Duodenal mucosa (tissue), 2 donors: ENCODE measurements around the gene CXorf49.
"Not testable (repeated sequence)": the region's sequence is repeated elsewhere in the genome, so short reads cannot be mapped to it uniquely, and the experiment has no call there.

Experiments used
- H3K27ac ChIP-seq: one replicate; pipeline ENCODE4 v1.7.0; 2013; ENCODE audit warnings: low read depth, low read length
- H3K27me3 ChIP-seq, 2 donors: one replicate each; pipeline ENCODE4 v1.7.0; 2013; ENCODE audit warnings: low read length in 2 of 2, control low read depth in 1 of 2; ENCODE audit not compliant: insufficient read depth in 2 of 2, control insufficient read depth in 1 of 2
- H3K36me3 ChIP-seq, 2 donors: one replicate each; pipeline ENCODE4 v1.7.0; 2013; ENCODE audit warnings: low read length in 2 of 2, control low read depth in 1 of 2; ENCODE audit not compliant: insufficient read depth in 2 of 2, control insufficient read depth in 1 of 2
- H3K4me1 ChIP-seq, 2 donors: one replicate each; pipeline ENCODE4 v1.7.0; 2013; ENCODE audit warnings: low read length in 2 of 2, control low read depth in 1 of 2; ENCODE audit not compliant: insufficient read depth in 2 of 2, control insufficient read depth in 1 of 2
- H3K4me3 ChIP-seq, 2 donors: one replicate each; pipeline ENCODE4 v1.7.0; 2013; ENCODE audit warnings: low read length in 2 of 2, low read depth in 1 of 2
- H3K9ac ChIP-seq, 2 donors: one replicate each; pipeline ENCODE4 v1.7.0; 2013; ENCODE audit warnings: low read length in 2 of 2, low read depth in 1 of 2
- H3K9me3 ChIP-seq, 2 donors: one replicate each; pipeline ENCODE4 v1.7.0; 2013; ENCODE audit warnings: low read length in 2 of 2, control low read depth in 1 of 2; ENCODE audit not compliant: control insufficient read depth in 1 of 2

Gene CXorf49

GRCh38 chrX:71718185-71718584 is at the start of gene CXorf49:
Gene CXorf49, minus strand, starts transcription at chrX:71718285. Its CDS starts 134 bp downstream, at chrX:71718151.
- H3K4me3 ChIP-seq, H3K27me3 ChIP-seq, H3K9ac ChIP-seq, H3K27ac ChIP-seq, H3K9me3 ChIP-seq, H3K36me3 ChIP-seq, H3K4me1 ChIP-seq: not testable (repeated sequence)

GRCh38 chrX:71767134-71767533 is 49.0 kb upstream of the CXorf49 start:
- H3K9ac ChIP-seq, H3K27me3 ChIP-seq, H3K36me3 ChIP-seq, H3K9me3 ChIP-seq, H3K4me3 ChIP-seq, H3K4me1 ChIP-seq, H3K27ac ChIP-seq: not testable (repeated sequence)

- H3K9ac ChIP-seq, H3K36me3 ChIP-seq, H3K27me3 ChIP-seq, H3K4me1 ChIP-seq, H3K27ac ChIP-seq, H3K9me3 ChIP-seq, H3K4me3 ChIP-seq: not testable (repeated sequence)
Measured at GRCh38 chrX:71765613-71766012, 47.5 kb upstream of the CXorf49 start.

- H3K9ac ChIP-seq, H3K4me3 ChIP-seq, H3K27ac ChIP-seq, H3K27me3 ChIP-seq, H3K4me1 ChIP-seq, H3K36me3 ChIP-seq, H3K9me3 ChIP-seq: not testable (repeated sequence)
Measured at GRCh38 chrX:71764832-71765231, 46.7 kb upstream of the CXorf49 start.

GRCh38 chrX:71763049-71763448 is 45.0 kb upstream of the CXorf49 start, which contains the start of gene CXorf49B:
Gene CXorf49B, plus strand, starts transcription at chrX:71763349. Its CDS starts 75 bp downstream, at chrX:71763424.
- H3K36me3 ChIP-seq, H3K27me3 ChIP-seq, H3K9ac ChIP-seq, H3K27ac ChIP-seq, H3K4me3 ChIP-seq, H3K4me1 ChIP-seq, H3K9me3 ChIP-seq: not testable (repeated sequence)

GRCh38 chrX:71760688-71761281 is 42.7 kb upstream of the CXorf49 start:
- H3K27ac ChIP-seq, H3K36me3 ChIP-seq, H3K4me1 ChIP-seq, H3K4me3 ChIP-seq, H3K9ac ChIP-seq, H3K27me3 ChIP-seq, H3K9me3 ChIP-seq: not testable (repeated sequence)

- H3K4me1 ChIP-seq, H3K27me3 ChIP-seq, H3K9me3 ChIP-seq, H3K27ac ChIP-seq, H3K36me3 ChIP-seq, H3K4me3 ChIP-seq, H3K9ac ChIP-seq: not testable (repeated sequence)
Measured at GRCh38 chrX:71720289-71720886, 2.3 kb upstream of the CXorf49 start.

GRCh38 chrX:71719195-71719594 is 1.1 kb upstream of the CXorf49 start:
- not testable (repeated sequence) for H3K27ac ChIP-seq, H3K9ac ChIP-seq, H3K4me1 ChIP-seq, H3K4me3 ChIP-seq, H3K36me3 ChIP-seq, H3K27me3 ChIP-seq, H3K9me3 ChIP-seq

GRCh38 chrX:71716323-71716722 is 1.8 kb downstream of the CXorf49 start:
- H3K27ac ChIP-seq, H3K4me3 ChIP-seq, H3K9ac ChIP-seq, H3K9me3 ChIP-seq, H3K4me1 ChIP-seq, H3K27me3 ChIP-seq, H3K36me3 ChIP-seq: not testable (repeated sequence)

GRCh38 chrX:71715551-71715950 is 2.5 kb downstream of the CXorf49 start:
- H3K4me3 ChIP-seq, H3K36me3 ChIP-seq, H3K4me1 ChIP-seq, H3K9me3 ChIP-seq, H3K9ac ChIP-seq, H3K27me3 ChIP-seq, H3K27ac ChIP-seq: not testable (repeated sequence)

GRCh38 chrX:71714064-71714463 is 4.0 kb downstream of the CXorf49 start:
- not testable (repeated sequence) for H3K36me3 ChIP-seq, H3K27ac ChIP-seq, H3K9ac ChIP-seq, H3K4me1 ChIP-seq, H3K9me3 ChIP-seq, H3K27me3 ChIP-seq, H3K4me3 ChIP-seq
